Measurements from ENCODE around the gene RPS3.

DNA sequence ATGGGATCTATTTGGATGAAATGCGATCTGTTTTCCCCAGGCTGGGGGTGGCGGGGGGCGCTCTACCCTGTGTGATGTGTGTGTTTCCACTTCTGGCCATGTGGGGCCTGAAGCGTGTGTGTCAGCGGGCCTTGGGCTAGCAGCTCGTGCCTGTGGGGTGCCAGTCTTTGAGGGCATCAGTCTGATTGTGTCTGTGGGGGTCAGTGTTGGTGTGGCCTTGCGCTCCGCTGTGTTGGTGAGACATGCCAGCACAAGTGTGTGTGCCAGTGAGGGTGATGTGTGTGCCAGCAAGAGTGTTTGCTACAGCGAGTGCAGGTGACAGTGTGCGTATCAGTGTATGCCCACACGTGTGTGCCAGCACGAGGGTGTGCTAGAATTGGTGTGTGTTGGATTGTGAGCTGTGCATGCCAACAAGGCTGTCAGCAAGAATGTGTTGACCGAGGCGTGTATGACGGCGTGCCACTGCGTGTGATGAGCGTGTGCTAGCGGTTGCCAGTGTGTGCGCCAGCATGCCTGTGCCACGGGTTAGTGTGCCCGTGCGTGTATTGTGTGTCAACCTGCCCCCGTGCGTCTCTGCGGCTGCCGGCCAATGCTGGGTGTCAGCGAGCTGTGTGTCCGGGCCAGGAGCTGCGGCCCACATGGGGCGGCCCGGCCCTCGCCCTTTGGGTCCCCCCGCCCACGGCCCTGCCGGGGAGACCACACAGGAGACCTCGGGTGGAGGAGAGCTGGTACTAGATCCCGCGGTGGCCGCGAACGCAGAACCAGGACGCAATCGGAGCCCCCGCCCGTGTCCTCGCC lies 48.4 kb upstream of the RPS3 start:
- TF ChIP-seq CTCF (IDR thresholded peaks at IDR 0.05; ENCODE audit: poor library complexity) = no peak
- no peak for TF ChIP-seq EZH2 (IDR thresholded peaks at IDR 0.05; ENCODE audit: borderline replicate concordance)

Data from hepatocyte (in vitro differentiated cells).